ENCODE data around the gene SPTBN4.

The SPTBN4 gene

GRCh38 chr19:40612831-40613689 is 146.3 kb downstream of the SPTBN4 start:
- CTCF ChIA-PET: interaction anchor here (0.6 kb wide), 2 partner anchors 9 to 22 kb away, joined by 3 to 4 read pairs; no protein-coding TSS in a partner anchor
- no peak for TF ChIP-seq CTCF (conservative IDR thresholded peaks at IDR 0.05; ENCODE audit: low read depth)
- peak; percentile 90 for DNase-seq (ENCODE audit: low spot score)
- POLR2A ChIA-PET (ENCODE audit: low non-redundant PET): interaction anchor here (0.5 to 1.9 kb wide), 2 partner anchors 9 to 78 kb away, joined by 3 to 10 read pairs; no protein-coding TSS in a partner anchor
- peak overlapping the region; percentile 96 for H3K27ac ChIP-seq

- no peak for TF ChIP-seq CTCF (conservative IDR thresholded peaks at IDR 0.05; ENCODE audit: low read depth)
- peak; percentile 84 for DNase-seq (ENCODE audit: low spot score)
Measured at GRCh38 chr19:40613690-40614621, 147.2 kb downstream of the SPTBN4 start.

GRCh38 chr19:40614622-40615411 is 148.0 kb downstream of the SPTBN4 start:
- DNase-seq (ENCODE audit: low spot score): peak; percentile 85
- H3K27ac ChIP-seq: peak overlapping the region; percentile 96
- ChIA-PET POLR2A (ENCODE audit: low non-redundant PET) (interaction anchor here (1.9 kb wide), 1 partner anchor 11 kb away, joined by 10 read pairs; no protein-coding TSS in a partner anchor), CTCF (interaction anchor here (0.7 to 2.3 kb wide), 3 partner anchors 10 to 65 kb away, joined by 4 to 13 read pairs (median 4); no protein-coding TSS in a partner anchor)
- no peak for TF ChIP-seq CTCF (conservative IDR thresholded peaks at IDR 0.05; ENCODE audit: low read depth)

More at GRCh38 chr19:40613690-40614621, 147.2 kb downstream of the SPTBN4 start:
- ChIA-PET CTCF (interaction anchor here (0.6 kb wide), 1 partner anchor 10 kb away, joined by 4 read pairs; no protein-coding TSS in a partner anchor), POLR2A (ENCODE audit: low non-redundant PET) (interaction anchor here (1.9 kb wide), 1 partner anchor 10 kb away, joined by 10 read pairs; no protein-coding TSS in a partner anchor)
- H3K27ac ChIP-seq: peak overlapping the region; percentile 96

GRCh38 chr19:40616178-40616577 is 149.4 kb downstream of the SPTBN4 start:
- no peak for TF ChIP-seq CTCF (conservative IDR thresholded peaks at IDR 0.05; ENCODE audit: low read depth)
- H3K27ac ChIP-seq: peak overlapping the region; percentile 96
- CTCF ChIA-PET: interaction anchor here (1.2 to 2.3 kb wide), 2 partner anchors 11 to 18 kb away, joined by 4 to 13 read pairs; no protein-coding TSS in a partner anchor
- DNase-seq (ENCODE audit: low spot score): no peak
- POLR2A ChIA-PET (ENCODE audit: low non-redundant PET): no interaction called here

- no peak for TF ChIP-seq CTCF (conservative IDR thresholded peaks at IDR 0.05; ENCODE audit: low read depth)
- H3K27ac ChIP-seq: peak overlapping the region; percentile 96
- no peak for DNase-seq (ENCODE audit: low spot score)
- CTCF ChIA-PET: interaction anchor here (2.3 kb wide), 1 partner anchor 17 kb away, joined by 13 read pairs; no protein-coding TSS in a partner anchor
- POLR2A ChIA-PET (ENCODE audit: low non-redundant PET): no interaction called here
Measured at GRCh38 chr19:40616941-40617340, 150.1 kb downstream of the SPTBN4 start.

Measured in RWPE1 (cell line).